ENCODE measurements around the gene SIN3A.

- TF ChIP-seq CTCF (IDR thresholded peaks at IDR 0.05; ENCODE audit: insufficient read depth, low read length, poor library complexity, severe bottlenecking) (no peak), EZH2phosphoT487 (conservative IDR thresholded peaks at IDR 0.05; ENCODE audit: low read length) (no peak)
Measured at GRCh38 chr15:75356006-75356405, 95.5 kb downstream of the SIN3A start.
